HFFc6 (cell line): ENCODE results near the gene RSF1. TPM values are rescaled to one million over a fixed set of nuclear protein-coding genes. Genes with fewer than 3 reads are reported as not detected.

ENCODE experiments used
- DNase-seq: peaks from one replicate; pipeline ENCODE4 v3.0.0-alpha.2; 2018
- H3K27ac Mint-ChIP-seq: 2 replicates; pipeline ENCODE4 v1.8.0; 2020; ENCODE audit warnings: mild to moderate bottlenecking, mixed read lengths
- H3K27me3 Mint-ChIP-seq: 2 replicates; pipeline ENCODE4 v1.8.0; 2021; ENCODE audit warnings: mild to moderate bottlenecking, moderate library complexity, mixed read lengths; ENCODE audit not compliant: insufficient read depth
- H3K36me3 Mint-ChIP-seq: 2 replicates; pipeline ENCODE4 v1.8.0; 2021; ENCODE audit warnings: low read depth, mixed read lengths
- H3K4me1 Mint-ChIP-seq: 2 replicates; pipeline ENCODE4 v1.8.0; 2020; ENCODE audit warnings: low read depth, mixed read lengths
- H3K4me3 Mint-ChIP-seq: 2 replicates; pipeline ENCODE4 v1.8.0; 2020; ENCODE audit warnings: mild to moderate bottlenecking, moderate library complexity, mixed read lengths
- H3K9me3 Mint-ChIP-seq: 2 replicates; pipeline ENCODE4 v1.8.0; 2020; ENCODE audit warnings: mild to moderate bottlenecking, mixed read lengths
- total RNA-seq, 6 experiments: library from RNA; stranded (reverse); fragmentation: NEBNext Ultra II Directional; extraction: Animal tissue kit (Norgen Biotek cat#: 25700); gene quantifications; 2 replicates in 1 of 6; 3 replicates in 5 of 6; pipeline ENCODE4 v1.2.3, GENCODE V29; 2021
- TF ChIP-seq, protein P1 (sequence below): fragments of 200-600 bp; sonication (generic); IDR thresholded peaks from 2 replicates; pipeline ENCODE4 v1.5.0; 2021; ENCODE audit warnings: antibody characterized with exemption, mild to moderate bottlenecking

RSF1 gene
- total RNA-seq, 6 experiments from 2014 or later: 44.7 to 59.2 (median 55.3) TPM

DNA sequence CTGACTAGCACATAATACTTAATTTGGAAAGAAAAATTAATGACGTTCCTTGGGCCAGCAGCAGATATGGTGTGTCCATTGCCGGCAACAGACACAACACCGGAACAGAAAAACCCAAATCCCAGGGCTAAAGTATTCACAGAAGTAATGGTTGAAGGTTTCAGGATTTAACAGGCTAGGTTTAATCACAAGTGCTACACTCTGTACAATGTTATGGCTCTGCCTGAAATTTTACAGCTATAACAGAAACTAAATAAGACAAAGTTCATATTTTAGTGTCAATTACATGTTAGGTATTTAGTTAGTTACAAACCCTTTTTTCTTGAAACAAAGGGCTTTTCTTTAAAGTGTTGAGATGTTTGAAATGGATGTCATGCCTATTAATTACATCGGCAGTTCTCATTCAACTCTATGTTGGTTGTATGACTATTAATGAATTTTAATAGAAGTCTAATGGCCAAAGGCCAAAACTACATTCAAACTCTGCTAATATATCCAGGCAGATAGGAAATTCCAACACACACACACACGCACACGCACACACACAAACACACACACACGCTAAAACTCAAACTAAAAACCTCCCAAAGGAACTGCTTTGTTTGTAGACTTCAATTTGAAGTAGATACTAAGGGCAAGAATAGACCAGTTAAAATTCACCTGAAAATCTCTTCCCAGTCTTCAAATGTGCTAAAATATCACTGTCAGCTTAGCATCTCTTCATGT, 155.1 kb downstream of the RSF1 start:
- peaks cover 28% of the 10 kb centered on the region for H3K36me3 Mint-ChIP-seq
- TF ChIP-seq, protein P1, sequence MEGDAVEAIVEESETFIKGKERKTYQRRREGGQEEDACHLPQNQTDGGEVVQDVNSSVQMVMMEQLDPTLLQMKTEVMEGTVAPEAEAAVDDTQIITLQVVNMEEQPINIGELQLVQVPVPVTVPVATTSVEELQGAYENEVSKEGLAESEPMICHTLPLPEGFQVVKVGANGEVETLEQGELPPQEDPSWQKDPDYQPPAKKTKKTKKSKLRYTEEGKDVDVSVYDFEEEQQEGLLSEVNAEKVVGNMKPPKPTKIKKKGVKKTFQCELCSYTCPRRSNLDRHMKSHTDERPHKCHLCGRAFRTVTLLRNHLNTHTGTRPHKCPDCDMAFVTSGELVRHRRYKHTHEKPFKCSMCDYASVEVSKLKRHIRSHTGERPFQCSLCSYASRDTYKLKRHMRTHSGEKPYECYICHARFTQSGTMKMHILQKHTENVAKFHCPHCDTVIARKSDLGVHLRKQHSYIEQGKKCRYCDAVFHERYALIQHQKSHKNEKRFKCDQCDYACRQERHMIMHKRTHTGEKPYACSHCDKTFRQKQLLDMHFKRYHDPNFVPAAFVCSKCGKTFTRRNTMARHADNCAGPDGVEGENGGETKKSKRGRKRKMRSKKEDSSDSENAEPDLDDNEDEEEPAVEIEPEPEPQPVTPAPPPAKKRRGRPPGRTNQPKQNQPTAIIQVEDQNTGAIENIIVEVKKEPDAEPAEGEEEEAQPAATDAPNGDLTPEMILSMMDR: no peak
- DNase-seq: no peak
- H3K27ac Mint-ChIP-seq: no peak overlapping the region
- H3K9me3 Mint-ChIP-seq: no peaks in the 10 kb centered on the region
- H3K4me3 Mint-ChIP-seq: no peak overlapping the region
- peaks cover 23% of the 10 kb centered on the region for H3K4me1 Mint-ChIP-seq
- H3K27me3 Mint-ChIP-seq: no peaks in the 10 kb centered on the region; the same call in 1 of the 2 replicates

DNA sequence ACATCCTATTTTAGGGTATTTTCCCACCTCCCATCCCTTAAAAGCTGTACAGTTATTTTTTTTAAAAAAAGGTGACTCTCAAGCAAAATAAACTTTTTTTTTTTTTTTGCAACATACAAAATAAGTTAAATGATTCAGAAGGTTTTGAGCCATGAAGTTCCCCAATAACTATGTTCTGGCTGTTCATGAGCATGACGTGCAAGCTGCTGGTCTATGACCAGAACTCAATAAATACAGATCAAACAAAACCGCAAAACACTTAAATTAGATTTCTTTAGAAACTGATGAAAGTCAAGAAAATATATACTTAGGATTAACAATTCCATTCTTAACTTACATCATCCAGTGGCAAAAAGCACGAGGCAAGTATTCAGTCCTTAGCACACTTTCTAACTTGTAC, 158.9 kb downstream of the RSF1 start:
- Mint-ChIP-seq H3K4me3 (no peak overlapping the region), H3K4me1 (peaks cover 21% of the 10 kb centered on the region), H3K27ac (no peak overlapping the region), H3K36me3 (peaks cover 4% of the 10 kb centered on the region), H3K27me3 (no peaks in the 10 kb centered on the region), H3K9me3 (no peaks in the 10 kb centered on the region)
- no peak for DNase-seq
- TF ChIP-seq, protein P1: no peak

DNA sequence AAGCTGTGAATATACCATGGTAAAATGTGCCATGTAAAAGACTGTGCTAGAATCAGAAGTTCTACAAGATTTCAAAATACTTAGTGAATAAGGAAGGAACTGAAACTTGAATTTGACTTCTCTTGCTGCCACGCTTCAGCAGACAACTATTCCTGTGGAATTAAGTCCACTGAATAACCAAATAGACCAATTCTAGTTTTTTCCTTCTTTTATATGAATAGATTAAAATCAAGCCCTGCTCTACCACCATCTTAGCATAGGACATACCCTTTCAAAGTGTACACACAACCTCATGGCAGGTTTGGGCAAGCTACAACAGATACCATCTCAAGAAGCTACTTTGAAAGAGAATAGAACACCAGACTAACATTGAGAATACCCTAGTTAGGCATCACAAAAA, 159.6 kb downstream of the RSF1 start:
- no peaks in the 10 kb centered on the region for H3K36me3 Mint-ChIP-seq
- TF ChIP-seq, protein P1: no peak
- no peak overlapping the region for H3K4me3 Mint-ChIP-seq
- no peak overlapping the region for H3K27ac Mint-ChIP-seq
- no peaks in the 10 kb centered on the region for H3K9me3 Mint-ChIP-seq
- peaks cover 28% of the 10 kb centered on the region for H3K4me1 Mint-ChIP-seq
- no peak for DNase-seq
- H3K27me3 Mint-ChIP-seq: no peaks in the 10 kb centered on the region; the same call in 1 of the 2 replicates

DNA sequence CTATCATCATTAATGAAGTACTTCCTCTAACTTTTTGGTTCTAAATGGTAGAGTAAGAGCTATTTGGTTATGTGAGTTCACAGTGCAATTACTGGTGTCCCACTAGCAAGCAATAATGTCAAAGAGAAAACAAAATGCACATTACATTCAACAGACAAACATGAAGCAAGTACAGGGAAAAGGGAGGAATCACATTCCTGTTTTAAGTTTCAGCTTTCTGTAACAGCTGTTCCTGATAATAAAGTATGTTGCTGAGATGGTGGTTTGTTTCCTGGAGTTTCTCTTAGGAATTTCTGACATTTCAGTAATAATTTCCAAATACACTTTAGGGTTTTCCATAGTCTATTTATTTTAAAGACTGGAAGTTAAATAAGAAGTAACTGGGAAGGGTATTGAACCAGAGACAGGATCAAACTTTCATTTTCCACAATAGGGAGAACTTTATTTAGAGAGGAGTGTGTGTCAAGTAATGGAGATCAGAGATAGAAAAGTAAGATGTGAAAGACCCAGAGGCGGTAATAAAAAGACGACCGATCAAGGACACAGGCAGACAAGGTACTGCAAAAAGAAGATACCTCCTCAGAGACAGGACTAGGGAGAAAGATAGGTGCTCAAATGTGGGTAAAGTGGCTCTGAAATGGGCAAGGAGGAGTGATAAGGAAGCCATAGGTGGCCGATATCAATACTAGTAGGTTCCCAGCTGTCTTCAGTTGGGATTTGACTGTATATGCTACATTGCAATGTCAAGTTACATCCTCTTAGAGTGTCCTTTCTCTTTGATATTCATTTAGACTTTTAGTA, 162.1 kb downstream of the RSF1 start:
- Mint-ChIP-seq H3K27ac (peak overlapping the region; percentile 32), H3K27me3 (no peaks in the 10 kb centered on the region; the same call in 1 of the 2 replicates), H3K36me3 (no peaks in the 10 kb centered on the region), H3K9me3 (no peaks in the 10 kb centered on the region), H3K4me3 (peak overlapping the region; percentile 6), H3K4me1 (peaks cover 46% of the 10 kb centered on the region)
- DNase-seq: peak; percentile 30
- TF ChIP-seq, protein P1: no peak

DNA sequence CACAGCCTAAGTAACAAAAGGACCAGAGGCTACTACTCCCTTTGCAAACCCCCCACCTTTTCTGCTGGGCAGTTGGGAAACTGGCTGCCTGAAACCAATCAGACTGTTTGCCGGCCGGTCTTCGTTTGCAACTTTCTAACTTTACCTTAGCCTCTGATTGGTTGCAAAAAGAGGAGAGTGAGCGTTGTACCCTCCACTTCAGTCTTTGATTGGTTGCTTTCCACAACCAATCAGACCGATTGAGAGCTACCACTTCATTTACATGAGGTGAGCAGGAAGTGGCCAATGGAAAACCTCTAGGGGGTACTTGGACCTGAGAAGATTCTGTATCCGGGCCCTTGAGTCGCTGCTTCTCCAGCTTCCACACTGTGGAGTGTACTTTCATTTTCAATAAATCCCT, 164.2 kb downstream of the RSF1 start:
- Mint-ChIP-seq H3K27me3 (no peaks in the 10 kb centered on the region; the same call in 1 of the 2 replicates), H3K27ac (no peak overlapping the region), H3K4me1 (peaks cover 46% of the 10 kb centered on the region), H3K36me3 (no peaks in the 10 kb centered on the region), H3K9me3 (no peaks in the 10 kb centered on the region), H3K4me3 (no peak overlapping the region)
- TF ChIP-seq, protein P1: no peak
- DNase-seq: no peak
